PFSK-1 (cell line): ENCODE results near the gene JMJD1C.

Source experiments
- FOXP2 ChIP-seq: optimal IDR thresholded peaks from 2 replicates; pipeline ENCODE3; 2011; ENCODE audit warnings: borderline replicate concordance, control low read depth, inconsistent platforms; ENCODE audit not compliant: insufficient read depth; ENCODE audit errors: extremely low read length, extremely low read depth
- POLR2AphosphoS5 ChIP-seq: IDR thresholded peaks from 2 replicates; pipeline ENCODE4 v1.6.1; 2012; ENCODE audit warnings: low read depth, mild to moderate bottlenecking, control low read depth, low read length, moderate library complexity
- REST ChIP-seq, 2 experiments: IDR thresholded peaks; 2 replicates each; pipeline versions ENCODE4 v1.6.1 to v1.8.0; 2011 to 2012; ENCODE audit warnings: low read depth in 2 of 2, low read length in 2 of 2, control low read depth in 1 of 2, inconsistent platforms in 1 of 2, mild to moderate bottlenecking in 1 of 2, moderate library complexity in 1 of 2; ENCODE audit not compliant: insufficient read depth in 1 of 2
- SIN3A ChIP-seq: IDR thresholded peaks from 2 replicates; pipeline ENCODE4 v1.6.1; 2012; ENCODE audit warnings: mild to moderate bottlenecking, low read length, moderate library complexity, borderline replicate concordance; ENCODE audit not compliant: insufficient read depth
- TAF1 ChIP-seq: IDR thresholded peaks from 2 replicates; pipeline ENCODE4 v1.6.1; 2012; ENCODE audit warnings: low read length, control low read depth, borderline replicate concordance; ENCODE audit not compliant: insufficient read depth

The JMJD1C gene

DNA sequence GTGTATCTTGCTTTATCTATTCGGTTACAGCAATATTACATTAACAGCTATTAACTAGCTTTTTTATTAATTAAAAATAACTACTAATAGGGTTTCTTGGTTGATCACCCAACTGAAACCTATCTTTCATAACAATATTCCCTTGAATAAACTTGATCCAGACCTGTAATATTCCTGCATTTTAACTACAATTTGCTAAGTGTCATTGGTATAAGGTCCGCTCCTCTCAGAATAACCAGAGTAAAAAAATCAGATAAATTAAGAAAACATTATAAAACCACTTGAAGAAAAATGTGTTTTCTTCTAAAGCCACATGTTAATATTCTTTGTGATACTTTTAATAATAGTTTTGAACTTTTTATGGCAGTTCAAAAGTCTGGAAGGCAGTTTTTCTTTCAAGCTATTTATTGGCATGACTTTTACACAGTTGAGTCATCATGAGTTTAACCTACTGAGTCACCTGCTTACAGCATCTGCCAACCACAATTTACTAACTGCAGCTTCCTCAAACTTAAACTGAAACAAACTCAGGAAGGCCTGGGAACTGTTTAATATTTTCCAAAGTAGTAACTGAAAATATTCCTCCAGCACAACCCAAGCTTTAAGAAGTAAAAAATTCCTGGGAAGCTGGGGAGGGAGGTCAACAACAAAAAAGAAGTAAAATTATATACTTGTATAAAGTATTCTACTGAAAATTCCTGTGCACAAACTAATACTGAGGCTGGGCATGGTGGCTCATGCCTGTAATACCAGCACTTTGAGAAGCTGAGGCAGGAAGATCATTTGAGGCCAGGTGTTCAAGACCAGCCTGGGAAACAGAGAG, 229.5 kb downstream of the JMJD1C start:
- TF ChIP-seq POLR2AphosphoS5, result no peak
- TF ChIP-seq FOXP2, result no peak
- TF ChIP-seq SIN3A, result no peak
- no peak for TF ChIP-seq TAF1
- TF ChIP-seq REST (IDR thresholded peaks at IDR 0.05; ENCODE audit: insufficient read depth in 1 of 2, low read depth in 2 of 2, low read length in 2 of 2), result no peak

GRCh38 chr10:63229161-63229560, 236.6 kb downstream of the JMJD1C start:
- TF ChIP-seq FOXP2 (no peak), REST (IDR thresholded peaks at IDR 0.05; ENCODE audit: insufficient read depth in 1 of 2, low read depth in 2 of 2, low read length in 2 of 2) (no peak), TAF1 (no peak), POLR2AphosphoS5 (no peak), SIN3A (no peak)

DNA sequence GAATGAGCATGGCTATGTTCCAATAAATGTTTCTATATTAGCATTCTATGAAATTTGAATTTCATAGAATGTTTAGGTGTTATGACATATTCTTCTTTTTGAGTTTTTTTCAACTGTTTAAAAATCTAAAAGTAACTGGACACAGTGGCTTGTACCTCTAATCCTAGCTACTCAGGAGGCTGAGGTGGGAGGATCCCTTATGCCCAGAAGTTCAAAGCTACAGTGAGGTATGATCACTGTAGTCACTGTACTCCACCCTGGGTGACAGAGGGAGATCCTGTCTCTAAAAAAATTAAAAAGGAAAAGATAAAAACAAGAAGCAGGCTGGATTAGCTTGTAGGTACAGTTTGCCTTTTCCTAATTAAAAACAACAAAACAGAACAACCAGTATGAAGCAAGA, 237.5 kb downstream of the JMJD1C start:
- TF ChIP-seq SIN3A, result no peak
- no peak for TF ChIP-seq REST (IDR thresholded peaks at IDR 0.05; ENCODE audit: insufficient read depth in 1 of 2, low read depth in 2 of 2, low read length in 2 of 2)
- no peak for TF ChIP-seq FOXP2
- no peak for TF ChIP-seq POLR2AphosphoS5
- TF ChIP-seq TAF1, result no peak

DNA sequence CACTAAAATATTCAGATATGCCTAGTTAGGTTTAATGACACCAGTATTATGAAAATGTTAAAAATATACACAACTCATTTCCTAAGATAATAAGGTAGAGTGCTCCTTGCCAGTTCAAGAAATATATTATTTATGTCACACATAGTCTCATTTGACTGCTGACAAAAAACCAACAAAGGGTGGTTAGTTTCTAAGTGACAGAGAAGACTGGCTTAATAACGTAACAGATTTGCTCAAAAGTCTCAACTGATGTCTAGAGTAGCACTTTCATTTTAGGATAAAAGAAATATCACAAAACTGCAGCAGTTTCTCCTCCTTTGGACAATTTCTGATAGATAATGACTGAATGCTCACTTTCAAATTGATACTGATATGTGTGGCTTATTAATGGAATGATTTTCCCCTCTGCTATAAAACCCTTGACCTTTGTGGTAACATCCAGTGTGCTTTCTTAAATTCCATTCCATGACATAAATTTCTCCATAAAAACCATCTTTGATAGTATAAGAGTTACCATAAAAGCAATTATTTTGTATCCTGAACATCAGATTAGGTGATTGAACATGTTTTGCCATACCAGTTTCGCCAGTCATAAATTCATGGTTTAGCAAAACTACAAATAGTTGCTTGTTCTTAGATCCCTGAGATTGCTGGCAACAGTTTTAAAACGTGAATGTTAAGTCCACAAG, 238.4 kb downstream of the JMJD1C start:
- TF ChIP-seq REST (IDR thresholded peaks at IDR 0.05; ENCODE audit: insufficient read depth in 1 of 2, low read depth in 2 of 2, low read length in 2 of 2) (no peak), POLR2AphosphoS5 (no peak), SIN3A (no peak)
